ENCODE measurements around the gene FCHSD1.

Gene FCHSD1

GRCh38 chr5:141650851-141651727 is at the start of gene FCHSD1:
FCHSD1 (minus strand) TSS chr5:141651418; CDS start chr5:141651368, 50 bp downstream.
- TF ChIP-seq CTCF (IDR thresholded peaks at IDR 0.05; ENCODE audit: insufficient read depth, low read depth, low read length, missing control alignments), result no peak
- peak within 1 kb of the TSS; percentile 76 for H3K4me3 ChIP-seq (ENCODE audit: low read length)
- DNase-seq (ENCODE audit: low read depth), result peak; percentile 77

- TF ChIP-seq CTCF (IDR thresholded peaks at IDR 0.05; ENCODE audit: insufficient read depth, low read depth, low read length, missing control alignments), result no peak
- H3K4me3 ChIP-seq (ENCODE audit: low read length), result no peak overlapping the region
- no peak for DNase-seq (ENCODE audit: low read depth)
Observed at GRCh38 chr5:141697586-141697985, 46.4 kb upstream of the FCHSD1 start.

- no peak overlapping the region for H3K4me3 ChIP-seq (ENCODE audit: low read length)
- no peak for TF ChIP-seq CTCF (IDR thresholded peaks at IDR 0.05; ENCODE audit: insufficient read depth, low read depth, low read length, missing control alignments)
- no peak for DNase-seq (ENCODE audit: low read depth)
Observed at GRCh38 chr5:141696431-141696830, 45.2 kb upstream of the FCHSD1 start.

GRCh38 chr5:141695627-141696215 is 44.5 kb upstream of the FCHSD1 start:
- no peak for TF ChIP-seq CTCF (IDR thresholded peaks at IDR 0.05; ENCODE audit: insufficient read depth, low read depth, low read length, missing control alignments)
- peak; percentile 73 for DNase-seq (ENCODE audit: low read depth)
- no peak overlapping the region for H3K4me3 ChIP-seq (ENCODE audit: low read length)

- DNase-seq (ENCODE audit: low read depth), result no peak
- no peak for TF ChIP-seq CTCF (IDR thresholded peaks at IDR 0.05; ENCODE audit: insufficient read depth, low read depth, low read length, missing control alignments)
- no peak overlapping the region for H3K4me3 ChIP-seq (ENCODE audit: low read length)
Observed at GRCh38 chr5:141694479-141694878, 43.3 kb upstream of the FCHSD1 start.

- no peak overlapping the region for H3K4me3 ChIP-seq (ENCODE audit: low read length)
Observed at GRCh38 chr5:141692919-141693725, 41.9 kb upstream of the FCHSD1 start.

More at GRCh38 chr5:141692919-141693725, 41.9 kb upstream of the FCHSD1 start:
- TF ChIP-seq CTCF (IDR thresholded peaks at IDR 0.05; ENCODE audit: insufficient read depth, low read depth, low read length, missing control alignments), result no peak
- DNase-seq (ENCODE audit: low read depth), result peak; percentile 57
